A549 (cell line): ENCODE data around the gene INTS15. TPM values are rescaled to one million over a fixed set of nuclear protein-coding genes. Genes with fewer than 3 reads are reported as not detected.
A peak's percentile ranks its signal among the peaks of the same experiment; 100 is the strongest.

ENCODE experiments used
- ATAC-seq, 2 experiments: fragments of 200-7000 bp in 1 of 2; fragments of >200 bp in 1 of 2; cut with Nextera tagmentation in 1 of 2; cut with Tn5 transposase in 1 of 2; 3 replicates each; pipeline versions ENCODE4 v1.8.0 to v1.9.1; 2018 to 2020; ENCODE audit warnings: mild to moderate bottlenecking in 1 of 2, moderate library complexity in 1 of 2
- CTCF ChIA-PET: fragments of 300-600 bp; sonication (Branson Sonifier 250); formaldehyde crosslinking; extraction: SDS; loops from one replicate; lab custom pipeline; 2021; ENCODE audit warnings: antibody characterized with exemption, inconsistent platforms; lab: Yijun Ruan, JAX
- POLR2A ChIA-PET: fragments of 350-600 bp; formaldehyde crosslinking; extraction: SDS; loops from one replicate; lab custom pipeline; 2021; ENCODE audit warnings: antibody characterized with exemption, inconsistent platforms; lab: Yijun Ruan, JAX
- DNase-seq, 2 experiments: peaks; one replicate each; pipeline versions ENCODE4 v3.0.0 to v3.0.0-alpha.2; 2011 to 2016; ENCODE audit warnings: low read depth in 1 of 2, low spot score in 1 of 2
- FAIRE-seq: peaks from 2 replicates; lab custom pipeline; 2011; peaks lifted over from hg19 to GRCh38; lab: Jason Lieb, UNC
- H3K27ac ChIP-seq, 2 experiments: fragments of >200 bp; sonication (Bioruptor Twin); formaldehyde crosslinking; 3 replicates each; pipeline ENCODE4 v1.5.1; 2016 to 2017
- H3K4me1 ChIP-seq: fragments of >200 bp; sonication (Bioruptor Twin); formaldehyde crosslinking; 3 replicates; pipeline ENCODE4 v1.6.1; 2016
- H3K4me2 ChIP-seq: fragments of >200 bp; sonication (Bioruptor Twin); formaldehyde crosslinking; 3 replicates; pipeline ENCODE4 v1.6.1; 2016
- H3K4me3 ChIP-seq: fragments of >200 bp; sonication (Bioruptor Twin); formaldehyde crosslinking; 3 replicates; pipeline ENCODE4 v1.5.1; 2016
- H3K9me3 ChIP-seq: fragments of >200 bp; sonication (Bioruptor Twin); formaldehyde crosslinking; 3 replicates; pipeline ENCODE4 v1.6.1; 2016
- BHLHE40 ChIP-seq: IDR thresholded peaks from 2 replicates; pipeline ENCODE4 v1.6.1; 2012; ENCODE audit warnings: low read depth, low read length, inconsistent platforms
- CBX2 ChIP-seq: fragments of 200-600 bp; sonication (generic); IDR thresholded peaks from 2 replicates; pipeline ENCODE4 v1.6.1; 2016; ENCODE audit warnings: low read depth, mild to moderate bottlenecking, borderline replicate concordance
- CHD4 ChIP-seq: fragments of 200-600 bp; sonication (generic); IDR thresholded peaks from 2 replicates; pipeline ENCODE4 v1.6.1; 2016; ENCODE audit warnings: antibody characterized with exemption, mild to moderate bottlenecking, borderline replicate concordance
- HDAC2 ChIP-seq: fragments of 200-600 bp; sonication (generic); IDR thresholded peaks from 2 replicates; pipeline ENCODE4 v1.6.1; 2016
- HEYL ChIP-seq: fragments of 250-450 bp; sonication (Bioruptor Pico); IDR thresholded peaks from 2 replicates; pipeline ENCODE4 v1.8.0; 2021; ENCODE audit warnings: mild to moderate bottlenecking, moderate library complexity
- HOXA7 ChIP-seq: fragments of 250-450 bp; sonication (Bioruptor Pico); IDR thresholded peaks from 2 replicates; pipeline ENCODE4 v1.5.0; 2020; ENCODE audit warnings: mild to moderate bottlenecking, moderate library complexity
- HOXB13 ChIP-seq: fragments of 250-450 bp; sonication (Bioruptor Pico); IDR thresholded peaks from 2 replicates; pipeline ENCODE4 v1.5.0; 2020; ENCODE audit warnings: low read depth, mild to moderate bottlenecking, moderate library complexity
- HOXB5 ChIP-seq: fragments of 250-450 bp; sonication (Bioruptor Pico); IDR thresholded peaks from 2 replicates; pipeline ENCODE4 v1.5.0; 2020; ENCODE audit warnings: mild to moderate bottlenecking, moderate library complexity
- KDM1A ChIP-seq: fragments of 200-600 bp; sonication (generic); IDR thresholded peaks from 2 replicates; pipeline ENCODE4 v1.6.1; 2016; ENCODE audit warnings: low read depth, mild to moderate bottlenecking
- KDM5A ChIP-seq: fragments of 200-600 bp; sonication (generic); IDR thresholded peaks from 2 replicates; pipeline ENCODE4 v1.6.1; 2016; ENCODE audit warnings: antibody characterized with exemption, mild to moderate bottlenecking
- MAFK ChIP-seq: fragments of 450-650 bp; IDR thresholded peaks from 2 replicates; pipeline ENCODE4 v1.6.1; 2014; ENCODE audit not compliant: partially characterized antibody
- MAZ ChIP-seq: fragments of 150-350 bp; IDR thresholded peaks from 2 replicates; pipeline ENCODE4 v1.6.1; 2014; ENCODE audit warnings: antibody characterized with exemption, low read depth, low read length, borderline replicate concordance
- MYC ChIP-seq: IDR thresholded peaks from 2 replicates; pipeline ENCODE4 v1.6.1; 2012; ENCODE audit warnings: mild to moderate bottlenecking, inconsistent platforms, low read length, improper control_type of control experiment, borderline replicate concordance
- NR3C1 ChIP-seq: fragments of >200 bp; sonication (Bioruptor Twin); formaldehyde crosslinking; IDR thresholded peaks from 3 replicates; pipeline ENCODE4 v1.6.1; 2017
- PHF8 ChIP-seq: fragments of 200-600 bp; sonication (generic); IDR thresholded peaks from 2 replicates; pipeline ENCODE4 v1.6.1; 2016; ENCODE audit warnings: low read depth, mild to moderate bottlenecking, antibody characterized with exemption, moderate library complexity, borderline replicate concordance
- POLR2AphosphoS2 ChIP-seq: conservative IDR thresholded peaks from 2 replicates; pipeline ENCODE4 v1.6.1; 2012; ENCODE audit warnings: low read length, improper control_type of control experiment, inconsistent platforms
- RFX5 ChIP-seq: fragments of 450-650 bp; IDR thresholded peaks from 2 replicates; pipeline ENCODE4 v1.7.1; 2014; ENCODE audit warnings: antibody characterized with exemption, mild to moderate bottlenecking, moderate library complexity
- RNF2 ChIP-seq: fragments of 200-600 bp; sonication (generic); IDR thresholded peaks from 2 replicates; pipeline ENCODE4 v1.6.1; 2016; ENCODE audit warnings: low read depth, mild to moderate bottlenecking, antibody characterized with exemption, moderate library complexity, borderline replicate concordance
- SMC3 ChIP-seq: fragments of >200 bp; sonication (Bioruptor Twin); formaldehyde crosslinking; IDR thresholded peaks from 3 replicates; pipeline ENCODE4 v1.6.1; 2018; ENCODE audit warnings: inconsistent platforms
- SREBF2 ChIP-seq: fragments of 450-650 bp; IDR thresholded peaks from 2 replicates; pipeline ENCODE4 v1.6.1; 2014; ENCODE audit warnings: mild to moderate bottlenecking, moderate library complexity
- ZC3H11A ChIP-seq: fragments of 450-650 bp; IDR thresholded peaks from 2 replicates; pipeline ENCODE4 v1.6.1; 2014; ENCODE audit warnings: antibody characterized with exemption, mild to moderate bottlenecking
- ZNF302 ChIP-seq: fragments of 250-450 bp; sonication (Bioruptor Pico); IDR thresholded peaks from 2 replicates; pipeline ENCODE4 v1.9.0; 2021; ENCODE audit warnings: inconsistent platforms, mild to moderate bottlenecking, moderate library complexity
- WGBS: methylation state at CpG from one replicate; pipeline ENCODE4 v1.1.6; 2017; ENCODE audit errors: missing lambda C conversion rate; 5-methylcytosine and 5-hydroxymethylcytosine counted together
- polyA plus RNA-seq, 4 experiments: library from polyadenylated mRNA; depleted of rRNA in 3 of 4; stranded (reverse); fragments of >200 nt; fragmentation: RNase III in 1 of 4; extraction: RNeasy Plus Mini Kit Qiagen cat#74134 plus additional on column Dnase treatment in 1 of 4; gene quantifications; 2 replicates in 3 of 4; 3 replicates in 1 of 4; pipeline ENCODE4 v1.2.3, GENCODE V29; 2011 to 2017
- TF ChIP-seq, protein P1 (sequence below): fragments of 200-600 bp; sonication (generic); IDR thresholded peaks from 2 replicates; pipeline ENCODE4 v1.6.1; 2016; ENCODE audit warnings: antibody characterized with exemption, mild to moderate bottlenecking, moderate library complexity
- TF ChIP-seq, protein P2 (sequence below): IDR thresholded peaks from 2 replicates; pipeline ENCODE4 v1.6.1; 2012; ENCODE audit warnings: low read depth, borderline replicate concordance
- TF ChIP-seq, protein P3 (sequence below): fragments of 150-350 bp; IDR thresholded peaks from 2 replicates; pipeline ENCODE4 v1.6.1; 2014; ENCODE audit warnings: low read depth, mild to moderate bottlenecking, low read length
- TF ChIP-seq, protein P4 (sequence below): fragments of >200 bp; sonication (Bioruptor Twin); formaldehyde crosslinking; IDR thresholded peaks from 2 replicates; pipeline ENCODE4 v1.6.1; 2016
- TF ChIP-seq, protein P5 (sequence below): IDR thresholded peaks from 2 replicates; pipeline ENCODE4 v1.6.1; 2012
- TF ChIP-seq, protein P6 (sequence below): fragments of 250-450 bp; sonication (Bioruptor Pico); IDR thresholded peaks from 2 replicates; pipeline ENCODE4 v1.5.0; 2020; ENCODE audit warnings: low read depth, mild to moderate bottlenecking, moderate library complexity
- TF ChIP-seq, protein P7 (sequence below): IDR thresholded peaks from 2 replicates; pipeline ENCODE4 v1.6.1; 2012

The INTS15 gene
- polyA plus RNA-seq, 2 of the 4 experiments (the other 2 are of a cell fraction) = 14.7 to 23.4 TPM

DNA sequence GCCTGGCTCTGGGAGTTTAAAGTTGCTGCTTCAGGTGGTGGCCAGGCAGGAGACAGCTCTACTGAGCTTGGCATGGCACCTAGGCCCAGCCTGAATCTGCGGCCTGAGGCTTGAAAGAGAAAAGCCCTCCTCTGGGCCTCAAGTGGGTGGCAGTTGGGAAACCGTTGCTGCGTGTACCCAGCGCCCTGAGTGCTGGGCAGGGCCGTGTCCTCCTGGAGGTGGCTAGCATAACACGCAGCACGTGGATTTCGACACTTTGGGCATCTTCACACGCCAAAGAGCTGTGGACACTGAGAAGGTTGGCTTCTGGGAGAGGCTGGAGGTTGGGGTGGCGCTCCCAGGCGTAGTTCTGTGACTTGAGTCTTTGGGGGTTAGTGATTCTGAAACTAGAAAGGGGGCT, 49.8 kb downstream of the INTS15 start:
- WGBS = 91% methylated on average over 11 of the region's 11 CpGs
- no peaks in the 10 kb centered on the region for H3K9me3 ChIP-seq
- CTCF ChIA-PET = no interaction called here
- H3K4me2 ChIP-seq = no peak overlapping the region
- FAIRE-seq (no peak), DNase-seq (no peak), ATAC-seq (no peak)
- no peak for TF ChIP-seq HEYL (CRISPR knock-in tag)
- TF ChIP-seq, protein P1, sequence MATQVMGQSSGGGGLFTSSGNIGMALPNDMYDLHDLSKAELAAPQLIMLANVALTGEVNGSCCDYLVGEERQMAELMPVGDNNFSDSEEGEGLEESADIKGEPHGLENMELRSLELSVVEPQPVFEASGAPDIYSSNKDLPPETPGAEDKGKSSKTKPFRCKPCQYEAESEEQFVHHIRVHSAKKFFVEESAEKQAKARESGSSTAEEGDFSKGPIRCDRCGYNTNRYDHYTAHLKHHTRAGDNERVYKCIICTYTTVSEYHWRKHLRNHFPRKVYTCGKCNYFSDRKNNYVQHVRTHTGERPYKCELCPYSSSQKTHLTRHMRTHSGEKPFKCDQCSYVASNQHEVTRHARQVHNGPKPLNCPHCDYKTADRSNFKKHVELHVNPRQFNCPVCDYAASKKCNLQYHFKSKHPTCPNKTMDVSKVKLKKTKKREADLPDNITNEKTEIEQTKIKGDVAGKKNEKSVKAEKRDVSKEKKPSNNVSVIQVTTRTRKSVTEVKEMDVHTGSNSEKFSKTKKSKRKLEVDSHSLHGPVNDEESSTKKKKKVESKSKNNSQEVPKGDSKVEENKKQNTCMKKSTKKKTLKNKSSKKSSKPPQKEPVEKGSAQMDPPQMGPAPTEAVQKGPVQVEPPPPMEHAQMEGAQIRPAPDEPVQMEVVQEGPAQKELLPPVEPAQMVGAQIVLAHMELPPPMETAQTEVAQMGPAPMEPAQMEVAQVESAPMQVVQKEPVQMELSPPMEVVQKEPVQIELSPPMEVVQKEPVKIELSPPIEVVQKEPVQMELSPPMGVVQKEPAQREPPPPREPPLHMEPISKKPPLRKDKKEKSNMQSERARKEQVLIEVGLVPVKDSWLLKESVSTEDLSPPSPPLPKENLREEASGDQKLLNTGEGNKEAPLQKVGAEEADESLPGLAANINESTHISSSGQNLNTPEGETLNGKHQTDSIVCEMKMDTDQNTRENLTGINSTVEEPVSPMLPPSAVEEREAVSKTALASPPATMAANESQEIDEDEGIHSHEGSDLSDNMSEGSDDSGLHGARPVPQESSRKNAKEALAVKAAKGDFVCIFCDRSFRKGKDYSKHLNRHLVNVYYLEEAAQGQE = no peak
- TF ChIP-seq, protein P2, sequence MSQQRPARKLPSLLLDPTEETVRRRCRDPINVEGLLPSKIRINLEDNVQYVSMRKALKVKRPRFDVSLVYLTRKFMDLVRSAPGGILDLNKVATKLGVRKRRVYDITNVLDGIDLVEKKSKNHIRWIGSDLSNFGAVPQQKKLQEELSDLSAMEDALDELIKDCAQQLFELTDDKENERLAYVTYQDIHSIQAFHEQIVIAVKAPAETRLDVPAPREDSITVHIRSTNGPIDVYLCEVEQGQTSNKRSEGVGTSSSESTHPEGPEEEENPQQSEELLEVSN = no peak
- TF ChIP-seq ZNF302 (CRISPR knock-in tag) = no peak
- TF ChIP-seq, protein P3, sequence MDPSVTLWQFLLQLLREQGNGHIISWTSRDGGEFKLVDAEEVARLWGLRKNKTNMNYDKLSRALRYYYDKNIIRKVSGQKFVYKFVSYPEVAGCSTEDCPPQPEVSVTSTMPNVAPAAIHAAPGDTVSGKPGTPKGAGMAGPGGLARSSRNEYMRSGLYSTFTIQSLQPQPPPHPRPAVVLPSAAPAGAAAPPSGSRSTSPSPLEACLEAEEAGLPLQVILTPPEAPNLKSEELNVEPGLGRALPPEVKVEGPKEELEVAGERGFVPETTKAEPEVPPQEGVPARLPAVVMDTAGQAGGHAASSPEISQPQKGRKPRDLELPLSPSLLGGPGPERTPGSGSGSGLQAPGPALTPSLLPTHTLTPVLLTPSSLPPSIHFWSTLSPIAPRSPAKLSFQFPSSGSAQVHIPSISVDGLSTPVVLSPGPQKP = no peak
- no peak for TF ChIP-seq RFX5
- TF ChIP-seq HOXB13 (CRISPR knock-in tag) = no peak
- TF ChIP-seq PHF8 = no peak
- TF ChIP-seq, protein P4, sequence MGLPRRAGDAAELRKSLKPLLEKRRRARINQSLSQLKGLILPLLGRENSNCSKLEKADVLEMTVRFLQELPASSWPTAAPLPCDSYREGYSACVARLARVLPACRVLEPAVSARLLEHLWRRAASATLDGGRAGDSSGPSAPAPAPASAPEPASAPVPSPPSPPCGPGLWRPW = no peak
- no peak for TF ChIP-seq ZC3H11A
- no peak overlapping the region for H3K4me3 ChIP-seq
- peaks cover 13% of the 10 kb centered on the region; the same call in 2 of the 3 replicates for H3K4me1 ChIP-seq
- POLR2A ChIA-PET = no interaction called here
- H3K27ac ChIP-seq = no peak overlapping the region

DNA sequence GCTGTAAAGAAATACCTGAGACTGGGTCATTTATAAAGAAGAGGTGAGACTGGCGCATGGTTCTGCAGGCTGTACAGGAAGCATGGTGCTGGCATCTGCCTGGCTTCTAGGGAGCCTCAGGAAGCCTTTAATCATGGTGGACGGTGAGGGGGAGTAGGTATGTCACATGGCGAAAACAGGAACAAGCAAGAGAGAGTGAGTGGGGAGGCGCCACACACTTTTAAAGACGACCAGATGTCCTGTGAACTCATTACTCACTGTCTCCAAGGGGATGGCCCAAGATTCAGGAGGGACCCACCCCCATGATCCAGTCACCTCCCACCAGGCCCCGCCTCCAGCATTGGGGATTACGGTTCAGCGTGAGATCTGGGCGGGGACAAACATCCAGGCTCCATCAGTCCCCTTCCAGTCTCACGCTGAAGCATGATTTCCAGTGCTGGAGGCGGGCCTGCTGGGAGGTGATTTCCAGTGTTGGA, 50.5 kb downstream of the INTS15 start:
- WGBS = 89% methylated on average over 11 of the region's 11 CpGs
- POLR2A ChIA-PET = no interaction called here
- no peak for FAIRE-seq

More for the DNA sequence above, 50.5 kb downstream of the INTS15 start:
- Histone ChIP-seq H3K4me2 (no peak overlapping the region), H3K27ac (no peak overlapping the region), H3K4me3 (no peak overlapping the region), H3K9me3 (no peaks in the 10 kb centered on the region), H3K4me1 (peaks cover 13% of the 10 kb centered on the region; the same call in 2 of the 3 replicates)
- no peak for TF ChIP-seq MAZ
- no peak for TF ChIP-seq SMC3
- TF ChIP-seq KDM1A = no peak
- TF ChIP-seq SREBF2 = no peak
- TF ChIP-seq MAFK = no peak
- no peak for TF ChIP-seq HOXA7
- TF ChIP-seq HDAC2 = no peak
- TF ChIP-seq BHLHE40 = no peak
- TF ChIP-seq, protein P5, sequence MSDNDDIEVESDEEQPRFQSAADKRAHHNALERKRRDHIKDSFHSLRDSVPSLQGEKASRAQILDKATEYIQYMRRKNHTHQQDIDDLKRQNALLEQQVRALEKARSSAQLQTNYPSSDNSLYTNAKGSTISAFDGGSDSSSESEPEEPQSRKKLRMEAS = no peak
- no peak for TF ChIP-seq MYC
- TF ChIP-seq, protein P6, sequence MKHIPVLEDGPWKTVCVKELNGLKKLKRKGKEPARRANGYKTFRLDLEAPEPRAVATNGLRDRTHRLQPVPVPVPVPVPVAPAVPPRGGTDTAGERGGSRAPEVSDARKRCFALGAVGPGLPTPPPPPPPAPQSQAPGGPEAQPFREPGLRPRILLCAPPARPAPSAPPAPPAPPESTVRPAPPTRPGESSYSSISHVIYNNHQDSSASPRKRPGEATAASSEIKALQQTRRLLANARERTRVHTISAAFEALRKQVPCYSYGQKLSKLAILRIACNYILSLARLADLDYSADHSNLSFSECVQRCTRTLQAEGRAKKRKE = no peak
- no peak for TF ChIP-seq RNF2
- TF ChIP-seq, protein P4 = no peak
- TF ChIP-seq, protein P7, sequence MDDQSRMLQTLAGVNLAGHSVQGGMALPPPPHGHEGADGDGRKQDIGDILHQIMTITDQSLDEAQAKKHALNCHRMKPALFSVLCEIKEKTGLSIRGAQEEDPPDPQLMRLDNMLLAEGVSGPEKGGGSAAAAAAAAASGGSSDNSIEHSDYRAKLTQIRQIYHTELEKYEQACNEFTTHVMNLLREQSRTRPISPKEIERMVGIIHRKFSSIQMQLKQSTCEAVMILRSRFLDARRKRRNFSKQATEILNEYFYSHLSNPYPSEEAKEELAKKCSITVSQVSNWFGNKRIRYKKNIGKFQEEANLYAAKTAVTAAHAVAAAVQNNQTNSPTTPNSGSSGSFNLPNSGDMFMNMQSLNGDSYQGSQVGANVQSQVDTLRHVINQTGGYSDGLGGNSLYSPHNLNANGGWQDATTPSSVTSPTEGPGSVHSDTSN = no peak
- TF ChIP-seq HOXB5 = no peak
- no peak for TF ChIP-seq KDM5A
- no peak for TF ChIP-seq CBX2
- TF ChIP-seq POLR2AphosphoS2 = no peak
- no peak for TF ChIP-seq NR3C1
- TF ChIP-seq CHD4 = no peak
- no peak; a peak in 1 of 6 replicates for ATAC-seq
- DNase-seq = peak in 1 of 2 experiments; percentile 19
- CTCF ChIA-PET = no interaction called here
